ENCODE data around the gene C1QB.

DNA sequence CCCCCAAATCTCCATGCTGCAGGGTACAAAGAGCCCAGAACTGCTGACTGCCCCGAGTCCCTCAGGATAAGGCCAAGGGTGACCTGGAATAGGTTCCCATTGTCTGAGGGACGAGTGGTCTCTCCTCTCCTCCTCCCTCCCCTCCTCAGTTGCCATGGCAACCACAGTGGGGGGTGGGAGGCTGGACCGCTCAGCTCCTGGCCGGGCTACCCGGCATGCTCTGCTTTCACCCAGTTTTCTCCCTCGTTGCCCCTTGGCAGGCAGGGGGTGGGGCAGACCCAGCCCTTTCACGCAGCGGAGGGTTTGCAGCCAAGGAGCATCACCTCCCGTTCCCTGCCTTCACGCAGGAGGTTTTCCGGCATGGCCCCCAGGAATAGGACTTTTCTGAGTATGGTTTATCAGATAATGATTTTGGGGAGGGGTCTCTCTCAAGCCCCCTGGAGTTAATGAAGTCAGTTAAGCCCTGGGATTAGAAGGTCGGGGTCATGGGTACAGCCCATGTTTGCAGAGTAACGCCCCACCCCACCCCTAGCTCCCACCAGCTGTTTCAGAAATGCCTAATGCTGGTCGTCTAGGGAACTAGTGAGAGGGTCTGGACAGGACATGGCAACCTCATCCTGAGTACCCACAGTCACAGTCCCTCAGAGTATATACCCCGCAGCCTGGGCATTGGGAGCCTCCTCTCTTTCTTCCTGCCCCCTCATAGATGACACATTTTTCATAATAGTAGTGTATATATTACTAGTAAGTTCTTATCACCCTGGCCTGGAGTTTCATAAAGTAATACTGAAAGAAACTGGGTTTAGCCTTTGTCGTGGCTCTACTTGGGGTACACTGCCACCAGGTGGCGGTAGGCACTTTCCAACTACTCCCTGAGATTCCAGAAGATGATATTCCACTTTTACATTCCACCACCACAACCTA lies 20.7 kb downstream of the C1QB start:
- TF ChIP-seq EZH2phosphoT487 (IDR thresholded peaks at IDR 0.05; ENCODE audit: borderline replicate concordance): no peak
- TF ChIP-seq, protein P1, sequence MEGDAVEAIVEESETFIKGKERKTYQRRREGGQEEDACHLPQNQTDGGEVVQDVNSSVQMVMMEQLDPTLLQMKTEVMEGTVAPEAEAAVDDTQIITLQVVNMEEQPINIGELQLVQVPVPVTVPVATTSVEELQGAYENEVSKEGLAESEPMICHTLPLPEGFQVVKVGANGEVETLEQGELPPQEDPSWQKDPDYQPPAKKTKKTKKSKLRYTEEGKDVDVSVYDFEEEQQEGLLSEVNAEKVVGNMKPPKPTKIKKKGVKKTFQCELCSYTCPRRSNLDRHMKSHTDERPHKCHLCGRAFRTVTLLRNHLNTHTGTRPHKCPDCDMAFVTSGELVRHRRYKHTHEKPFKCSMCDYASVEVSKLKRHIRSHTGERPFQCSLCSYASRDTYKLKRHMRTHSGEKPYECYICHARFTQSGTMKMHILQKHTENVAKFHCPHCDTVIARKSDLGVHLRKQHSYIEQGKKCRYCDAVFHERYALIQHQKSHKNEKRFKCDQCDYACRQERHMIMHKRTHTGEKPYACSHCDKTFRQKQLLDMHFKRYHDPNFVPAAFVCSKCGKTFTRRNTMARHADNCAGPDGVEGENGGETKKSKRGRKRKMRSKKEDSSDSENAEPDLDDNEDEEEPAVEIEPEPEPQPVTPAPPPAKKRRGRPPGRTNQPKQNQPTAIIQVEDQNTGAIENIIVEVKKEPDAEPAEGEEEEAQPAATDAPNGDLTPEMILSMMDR (conservative IDR thresholded peaks at IDR 0.05; ENCODE audit: low read length): peak; percentile 89
